ENCODE data around the gene BRIP1.

The BRIP1 gene

GRCh38 chr17:61770752-61771533 lies 92.4 kb downstream of the BRIP1 start:
- no peak overlapping the region for H3K27ac ChIP-seq

GRCh38 chr17:61770043-61770442 lies 93.3 kb downstream of the BRIP1 start:
- DNase-seq (ENCODE audit: low read depth, low spot score), result peak; percentile 5
- no peak overlapping the region for H3K27ac ChIP-seq

More at GRCh38 chr17:61770752-61771533, 92.4 kb downstream of the BRIP1 start:
- no peak for DNase-seq (ENCODE audit: low read depth, low spot score)

- H3K27ac ChIP-seq, result no peak overlapping the region
- no peak for DNase-seq (ENCODE audit: low read depth, low spot score)
Measured at GRCh38 chr17:61768405-61768804, 94.9 kb downstream of the BRIP1 start.

- DNase-seq (ENCODE audit: low read depth, low spot score), result no peak
- H3K27ac ChIP-seq, result no peak overlapping the region
Measured at GRCh38 chr17:61766520-61766919, 96.8 kb downstream of the BRIP1 start.

GRCh38 chr17:61764846-61765245 lies 98.5 kb downstream of the BRIP1 start:
- no peak overlapping the region for H3K27ac ChIP-seq
- DNase-seq (ENCODE audit: low read depth, low spot score), result no peak

DNA sequence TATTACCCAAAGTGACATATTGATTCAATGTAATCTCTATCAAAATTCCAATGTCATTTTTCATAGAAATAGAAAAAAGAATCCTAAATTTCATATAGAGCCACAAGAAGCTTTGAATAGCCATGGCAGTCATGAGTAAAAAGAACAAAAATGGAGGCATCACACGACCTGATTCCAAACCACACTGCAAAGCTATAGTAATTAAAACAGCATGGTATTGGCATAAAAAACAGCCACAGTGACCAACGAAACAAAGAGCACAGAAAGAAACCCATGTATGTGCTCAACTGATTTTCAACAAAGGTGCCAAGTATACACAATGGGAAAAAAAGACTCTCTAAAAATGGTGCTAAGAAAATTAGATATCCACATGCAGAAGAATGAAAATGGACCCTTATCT lies 101.5 kb downstream of the BRIP1 start:
- no peak overlapping the region for H3K27ac ChIP-seq
- no peak for DNase-seq (ENCODE audit: low read depth, low spot score)

GRCh38 chr17:61759362-61759761 lies 104.0 kb downstream of the BRIP1 start:
- no peak overlapping the region for H3K27ac ChIP-seq
- no peak for DNase-seq (ENCODE audit: low read depth, low spot score)

DNA sequence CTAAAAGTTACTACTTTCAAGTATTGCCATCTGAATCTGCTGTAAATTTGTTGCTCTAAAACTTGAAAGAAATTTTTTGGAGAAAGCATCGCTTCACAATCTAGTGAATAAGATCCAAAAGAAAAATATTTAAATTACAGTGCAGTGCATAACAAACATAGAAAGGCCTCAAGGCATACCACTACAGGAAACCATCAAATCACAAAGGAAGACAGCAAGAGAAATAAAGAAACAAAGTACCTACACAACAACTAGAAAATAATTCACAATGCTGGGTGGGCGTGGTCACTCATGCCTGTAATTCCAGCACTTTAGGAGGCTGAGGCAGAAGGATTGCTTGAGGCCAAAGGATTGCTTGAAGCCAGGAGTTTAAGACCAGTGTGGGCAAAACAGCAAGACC lies 104.9 kb downstream of the BRIP1 start:
- DNase-seq (ENCODE audit: low read depth, low spot score), result no peak
- no peak overlapping the region for H3K27ac ChIP-seq

GRCh38 chr17:61757168-61757567 lies 106.2 kb downstream of the BRIP1 start:
- DNase-seq (ENCODE audit: low read depth, low spot score), result no peak
- H3K27ac ChIP-seq, result no peak overlapping the region

GRCh38 chr17:61756561-61756960 lies 106.8 kb downstream of the BRIP1 start:
- no peak for DNase-seq (ENCODE audit: low read depth, low spot score)

DNA sequence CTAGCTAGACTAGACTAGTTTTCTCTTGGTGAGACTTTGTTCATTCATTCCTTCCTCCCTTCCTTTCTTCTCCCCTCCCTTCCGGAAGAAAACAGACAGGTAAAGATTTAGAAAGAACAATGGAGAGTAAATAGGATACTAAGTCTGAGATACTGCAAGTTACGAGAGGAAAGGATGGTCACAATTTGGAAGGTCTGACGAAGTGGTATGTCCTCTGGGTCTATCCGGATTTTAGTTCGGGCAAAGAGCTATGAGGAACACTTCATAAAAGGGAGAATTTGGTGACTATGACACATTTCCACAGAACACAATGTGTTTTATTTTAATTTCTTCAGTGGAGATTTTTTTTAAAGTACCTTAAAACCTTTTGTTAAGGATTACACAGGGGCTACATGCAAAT lies 107.7 kb downstream of the BRIP1 start:
- no peak for DNase-seq (ENCODE audit: low read depth, low spot score)
- no peak overlapping the region for H3K27ac ChIP-seq

More at GRCh38 chr17:61756561-61756960, 106.8 kb downstream of the BRIP1 start:
- no peak overlapping the region for H3K27ac ChIP-seq

GRCh38 chr17:61755078-61755477 lies 108.2 kb downstream of the BRIP1 start:
- DNase-seq (ENCODE audit: low read depth, low spot score), result no peak
- no peak overlapping the region for H3K27ac ChIP-seq

DNA sequence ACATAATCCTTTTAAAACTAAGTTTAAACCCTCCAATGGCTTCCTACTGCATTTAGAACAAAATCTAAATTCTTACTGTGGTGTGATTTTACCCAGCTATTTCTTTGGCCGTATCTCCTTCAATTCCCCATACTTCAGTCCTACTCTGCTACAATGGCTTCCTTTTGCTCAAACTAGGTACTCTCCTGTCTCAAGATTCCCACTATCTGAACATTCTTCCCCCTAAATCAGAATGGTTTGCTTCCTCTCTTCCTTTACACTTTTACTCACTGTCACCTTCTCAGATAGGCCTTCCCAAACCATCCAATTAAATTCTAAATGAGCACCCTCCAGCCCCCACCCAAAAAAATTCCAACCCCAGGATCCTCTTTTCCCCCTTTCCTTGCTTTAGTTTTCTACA lies 109.2 kb downstream of the BRIP1 start:
- H3K27ac ChIP-seq, result no peak overlapping the region
- no peak for DNase-seq (ENCODE audit: low read depth, low spot score)

DNA sequence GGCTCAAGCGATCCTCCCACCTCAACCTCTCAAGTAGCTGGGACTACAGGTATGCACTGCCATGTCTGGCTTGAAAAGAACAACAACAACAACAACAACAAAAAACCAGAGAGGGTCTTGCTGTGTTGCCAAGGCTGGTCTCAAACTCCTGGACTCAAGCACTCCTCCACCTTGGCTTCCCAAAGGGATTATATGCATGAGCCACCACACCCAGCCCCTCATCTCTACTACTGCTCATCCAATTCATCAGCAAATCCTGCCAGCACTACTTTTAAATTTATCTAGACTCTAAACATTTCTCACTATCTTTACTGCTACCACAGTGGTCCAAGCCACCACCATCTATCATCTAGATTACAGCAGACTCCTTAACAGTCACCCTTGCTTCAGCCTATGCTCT lies 109.6 kb downstream of the BRIP1 start:
- DNase-seq (ENCODE audit: low read depth, low spot score), result no peak
- H3K27ac ChIP-seq, result no peak overlapping the region

GRCh38 chr17:61750656-61751055 lies 112.7 kb downstream of the BRIP1 start:
- DNase-seq (ENCODE audit: low read depth, low spot score), result no peak
- no peak overlapping the region for H3K27ac ChIP-seq

DNA sequence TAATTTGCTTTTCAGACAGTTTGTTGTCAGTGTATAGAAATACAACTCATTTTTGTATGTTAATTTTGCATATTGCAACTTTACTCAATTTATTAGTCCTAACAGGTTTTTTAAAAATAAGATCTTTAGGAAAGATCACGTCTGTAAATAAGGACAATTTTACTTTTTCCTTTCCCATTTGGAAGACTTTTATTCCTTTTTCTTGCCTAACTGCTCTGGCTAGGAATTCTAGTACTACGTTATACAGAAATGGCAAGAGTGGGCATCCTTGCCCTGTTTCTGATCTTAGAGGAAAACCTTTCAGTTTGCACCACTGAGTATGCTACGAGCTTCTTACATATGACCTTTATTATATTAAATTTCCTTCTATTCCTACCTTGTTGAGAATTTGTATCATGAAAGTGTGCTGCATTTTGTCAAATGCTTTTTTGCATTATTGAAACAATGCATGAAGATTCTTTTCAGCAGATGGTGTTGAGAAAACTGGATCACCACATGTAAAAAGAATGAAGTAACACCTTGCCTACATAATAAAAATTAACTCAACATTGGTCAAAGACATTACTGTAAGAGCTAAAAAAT lies 113.4 kb downstream of the BRIP1 start:
- no peak for DNase-seq (ENCODE audit: low read depth, low spot score)
- no peak overlapping the region for H3K27ac ChIP-seq

GRCh38 chr17:61746248-61746985 lies 116.9 kb downstream of the BRIP1 start:
- H3K27ac ChIP-seq, result no peak overlapping the region
- DNase-seq (ENCODE audit: low read depth, low spot score), result no peak

GRCh38 chr17:61744804-61745203 lies 118.5 kb downstream of the BRIP1 start:
- no peak overlapping the region for H3K27ac ChIP-seq
- no peak for DNase-seq (ENCODE audit: low read depth, low spot score)

DNA sequence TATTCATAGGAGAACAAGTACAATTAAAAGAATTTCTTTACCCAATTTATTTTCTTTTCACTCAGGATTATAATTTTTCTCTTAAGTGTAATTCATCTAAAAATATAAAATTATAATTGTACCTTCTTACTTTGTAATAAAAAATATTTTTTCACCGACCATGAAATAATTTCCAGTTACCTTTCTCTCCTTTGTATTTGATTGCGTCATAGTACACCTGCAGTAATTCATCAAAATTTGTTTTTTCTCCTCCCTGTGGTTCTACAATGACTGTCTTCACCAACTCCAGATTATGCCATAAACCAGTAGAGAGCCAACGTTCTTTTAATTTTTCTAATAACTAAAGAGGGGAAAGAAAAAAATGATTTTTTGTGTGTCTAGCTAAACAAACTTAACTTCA lies 119.1 kb downstream of the BRIP1 start:
- no peak overlapping the region for H3K27ac ChIP-seq
- DNase-seq (ENCODE audit: low read depth, low spot score), result no peak

GRCh38 chr17:61743766-61744165 lies 119.6 kb downstream of the BRIP1 start:
- H3K27ac ChIP-seq, result no peak overlapping the region
- DNase-seq (ENCODE audit: low read depth, low spot score), result no peak

DNA sequence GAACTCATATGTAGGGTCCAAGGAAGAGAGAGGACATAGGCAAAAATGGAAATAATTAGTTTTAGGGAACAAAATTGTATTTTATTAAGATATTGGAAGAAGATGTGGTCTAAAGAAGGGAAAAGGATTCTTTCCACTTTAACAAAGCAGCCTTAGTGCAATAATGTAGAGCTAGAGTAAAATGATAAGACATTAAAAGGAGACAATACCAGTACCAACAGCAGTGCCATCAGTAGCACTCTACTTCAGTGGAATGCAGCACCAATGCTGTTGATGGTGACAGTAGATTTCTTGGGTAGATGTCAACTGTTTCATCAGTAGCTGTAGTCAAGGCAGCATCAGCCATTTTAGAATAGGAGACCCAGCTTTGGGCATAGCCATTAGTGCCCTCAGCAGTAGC lies 124.3 kb downstream of the BRIP1 start:
- H3K27ac ChIP-seq, result no peak overlapping the region
- no peak for DNase-seq (ENCODE audit: low read depth, low spot score)
